ENCODE measurements around the gene JMJD4. TPM values are rescaled to one million over a fixed set of nuclear protein-coding genes. Genes with fewer than 3 reads are reported as not detected.

The JMJD4 gene
- total RNA-seq, 1 experiment from 2014 or later: 24.4 TPM

DNA sequence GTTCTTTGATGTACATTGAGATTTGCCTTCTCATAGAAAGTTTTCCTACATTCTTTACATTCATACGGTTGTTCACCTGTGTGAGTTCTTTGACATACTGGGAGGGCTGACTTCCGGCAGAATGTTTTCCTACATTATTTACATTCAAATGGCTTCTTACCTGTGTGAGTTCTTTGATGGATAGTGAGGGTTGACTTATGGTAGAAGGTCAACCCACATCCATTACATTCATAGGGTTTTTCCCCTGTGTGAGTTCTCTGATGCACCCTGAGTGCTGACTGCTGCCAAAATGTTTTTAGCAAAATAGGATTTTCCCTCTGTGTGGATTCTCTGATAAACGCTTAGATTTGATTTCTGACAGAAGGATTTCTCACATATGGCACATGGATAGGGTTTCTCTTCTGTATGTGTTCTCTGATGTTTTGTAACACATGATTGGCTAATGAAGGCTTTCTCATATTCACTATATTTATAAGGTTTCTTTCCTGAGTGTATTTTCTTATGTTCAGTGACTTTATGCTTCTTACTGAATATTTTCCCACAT is 37.7 kb downstream of the JMJD4 start:
- peaks cover 3 to 17% (median 4%) of the 10 kb centered on the region in 3 experiments; a peak in 5 of 7 replicates for H3K36me3 Mint-ChIP-seq (ENCODE audit: insufficient read depth in 1 of 3, low read depth in 3 of 3)
- Histone ChIP-seq H4K91ac (ENCODE audit: insufficient read length, low read depth, low read length) (no peak overlapping the region), H3K9me3 (ENCODE audit: control insufficient read depth, low read depth, low read length) (peaks cover 41% of the 10 kb centered on the region), H3K23ac (ENCODE audit: insufficient read length, low read depth, low read length) (no peak overlapping the region), H4K8ac (replicated peaks; ENCODE audit: insufficient read length, low read depth, low read length) (no peak overlapping the region), H3K4me2 (ENCODE audit: insufficient read depth, insufficient read length, low read length) (no peak overlapping the region), H2BK15ac (ENCODE audit: low read depth, low read length) (no peak overlapping the region), H2BK5ac (ENCODE audit: insufficient read length, low read length) (no peak overlapping the region), H3K56ac (ENCODE audit: insufficient read length, low read depth, low read length) (no peak overlapping the region), H2AK5ac (ENCODE audit: insufficient read length, low read length) (no peak overlapping the region), H3K79me1 (ENCODE audit: insufficient read depth, low read depth, low read length, poor library complexity, severe bottlenecking) (no peaks in the 10 kb centered on the region), H2BK20ac (ENCODE audit: low read depth, low read length, poor library complexity, severe bottlenecking) (no peak overlapping the region), H2BK120ac (ENCODE audit: low read depth, low read length, poor library complexity, severe bottlenecking) (no peak overlapping the region), H2AFZ (ENCODE audit: low read length) (no peak overlapping the region), H3K79me2 (ENCODE audit: insufficient read depth, low read length) (no peaks in the 10 kb centered on the region), H4K5ac (ENCODE audit: insufficient read length, low read depth, low read length) (no peak overlapping the region), H3K23me2 (ENCODE audit: insufficient read length, low read depth, low read length, poor library complexity, severe bottlenecking) (no peaks in the 10 kb centered on the region), H3K14ac (ENCODE audit: insufficient read depth, low read length) (no peak overlapping the region), H3K27ac (ENCODE audit: insufficient read length, low read depth, low read length) (no peak overlapping the region), H2BK12ac (ENCODE audit: insufficient read length, low read depth, low read length) (no peak overlapping the region), H3K27me3 (ENCODE audit: insufficient read depth, low read length) (no peaks in the 10 kb centered on the region), H3T11ph (ENCODE audit: low read length) (no peak overlapping the region), H3K9ac (ENCODE audit: extremely low read depth, insufficient read length, low read length) (no peak overlapping the region), H3K18ac (ENCODE audit: insufficient read length, low read depth, low read length) (no peak overlapping the region), H4K20me1 (ENCODE audit: control insufficient read depth, insufficient read depth, insufficient read length) (no peaks in the 10 kb centered on the region), H3K4me1 (ENCODE audit: insufficient read depth, low read length) (no peaks in the 10 kb centered on the region), H3K4ac (ENCODE audit: low read depth, low read length) (no peak overlapping the region)
- no peak for DNase-seq
- H3K4me1 Mint-ChIP-seq: no peaks in the 10 kb centered on the region
- no peak overlapping the region for H3K4me3 Mint-ChIP-seq
- H3K9me3 Mint-ChIP-seq: peaks cover 69 to 70% of the 10 kb centered on the region in 2 experiments
- no peak overlapping the region for H3K27ac Mint-ChIP-seq
- no CpG with 5 or more reads among the region's 3 CpGs for WGBS (ENCODE audit: extremely low coverage, insufficient read length, low lambda C conversion rate)
- TF ChIP-seq, protein P1, sequence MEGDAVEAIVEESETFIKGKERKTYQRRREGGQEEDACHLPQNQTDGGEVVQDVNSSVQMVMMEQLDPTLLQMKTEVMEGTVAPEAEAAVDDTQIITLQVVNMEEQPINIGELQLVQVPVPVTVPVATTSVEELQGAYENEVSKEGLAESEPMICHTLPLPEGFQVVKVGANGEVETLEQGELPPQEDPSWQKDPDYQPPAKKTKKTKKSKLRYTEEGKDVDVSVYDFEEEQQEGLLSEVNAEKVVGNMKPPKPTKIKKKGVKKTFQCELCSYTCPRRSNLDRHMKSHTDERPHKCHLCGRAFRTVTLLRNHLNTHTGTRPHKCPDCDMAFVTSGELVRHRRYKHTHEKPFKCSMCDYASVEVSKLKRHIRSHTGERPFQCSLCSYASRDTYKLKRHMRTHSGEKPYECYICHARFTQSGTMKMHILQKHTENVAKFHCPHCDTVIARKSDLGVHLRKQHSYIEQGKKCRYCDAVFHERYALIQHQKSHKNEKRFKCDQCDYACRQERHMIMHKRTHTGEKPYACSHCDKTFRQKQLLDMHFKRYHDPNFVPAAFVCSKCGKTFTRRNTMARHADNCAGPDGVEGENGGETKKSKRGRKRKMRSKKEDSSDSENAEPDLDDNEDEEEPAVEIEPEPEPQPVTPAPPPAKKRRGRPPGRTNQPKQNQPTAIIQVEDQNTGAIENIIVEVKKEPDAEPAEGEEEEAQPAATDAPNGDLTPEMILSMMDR (conservative IDR thresholded peaks at IDR 0.05): no peak
- H3K27me3 Mint-ChIP-seq (ENCODE audit: low read depth): peaks cover 10% of the 10 kb centered on the region

Measured in H9 (cell line).